Mammary epithelial cell (primary cell): ENCODE results near the gene DDX5.

Experiments used
- CTCF ChIP-seq, 2 donors: IDR thresholded peaks in 1 of 2; conservative IDR thresholded peaks in 1 of 2; 2 replicates each; pipeline ENCODE4 v1.5.1; 2011 to 2012; ENCODE audit warnings: inconsistent platforms in 2 of 2, low read length in 2 of 2, mild to moderate bottlenecking in 2 of 2, control low read depth in 1 of 2, low read depth in 1 of 2; ENCODE audit not compliant: insufficient read depth in 1 of 2; ENCODE audit errors: extremely low read depth in 1 of 2
- EZH2 ChIP-seq: IDR thresholded peaks from 2 replicates; pipeline ENCODE4 v1.6.1; 2012; ENCODE audit warnings: low read length, inconsistent platforms, borderline replicate concordance

- TF ChIP-seq CTCF (conservative IDR thresholded peaks at IDR 0.05 in 1 of 2, IDR thresholded peaks at IDR 0.05 in 1 of 2; ENCODE audit: extremely low read depth in 1 of 2, insufficient read depth in 1 of 2, low read depth in 1 of 2, low read length in 2 of 2) (no peak), EZH2 (no peak)
Observed at GRCh38 chr17:64546716-64547115, 40.6 kb upstream of the DDX5 start.
